Right cardiac atrium (tissue), 5 donors: ENCODE data around the gene RAB6D. TPM values are rescaled to one million over a fixed set of nuclear protein-coding genes. Genes with fewer than 3 reads are reported as not detected.
"Not testable (repeated sequence)": the region's sequence is repeated elsewhere in the genome, so short reads cannot be mapped to it uniquely, and the experiment has no call there.

ENCODE experiments used
- ATAC-seq, 2 donors: fragments of 200-7000 bp; cut with Tn5 transposase; one replicate each; pipeline versions ENCODE4 v1.8.0 to v1.9.1; 2020; ENCODE audit warnings: moderate library complexity in 2 of 2, mild to moderate bottlenecking in 1 of 2
- DNase-seq, 3 donors: peaks; one replicate each; pipeline ENCODE4 v3.0.0-alpha.2; 2020
- H3K27ac ChIP-seq: one replicate; pipeline ENCODE4 v1.5.1; 2013; ENCODE audit warnings: mild to moderate bottlenecking, low read length, control low read depth, moderate library complexity
- H3K27me3 ChIP-seq: one replicate; pipeline ENCODE4 v1.6.1; 2013; ENCODE audit not compliant: control insufficient read depth, insufficient read depth
- H3K4me1 ChIP-seq: one replicate; pipeline ENCODE4 v1.6.1; 2013; ENCODE audit warnings: low read length; ENCODE audit not compliant: control insufficient read depth, insufficient read depth
- H3K4me3 ChIP-seq: one replicate; pipeline ENCODE4 v1.5.1; 2013; ENCODE audit warnings: low read length, control low read depth
- H3K9me3 ChIP-seq: one replicate; pipeline ENCODE4 v1.6.1; 2013; ENCODE audit warnings: low read length; ENCODE audit not compliant: control insufficient read depth
- WGBS: extraction: QIAGEN DNeasy Blood & Tissue Kit; methylation state at CpG from one replicate; pipeline ENCODE4 v1.1.7; 2013; 5-methylcytosine and 5-hydroxymethylcytosine counted together
- intact Hi-C, 4 donors: fragments of 100-400 bp; cut with DNase I; formaldehyde crosslinking; loops; one replicate each; pipeline versions ENCODE4 v1.11.0 to v1.14.0; 2022 to 2023
- polyA plus RNA-seq: library from polyadenylated mRNA; stranded (reverse); fragments of 200-250 nt; gene quantifications from one replicate; pipeline ENCODE4 v1.2.3, GENCODE V29; 2013
- total RNA-seq, 4 donors: library from RNA; stranded (reverse); fragmentation: NEBNext Ultra II Directional; extraction: Animal tissue kit (Norgen Biotek cat#: 25700); gene quantifications; one replicate each; pipeline ENCODE4 v1.2.1, GENCODE V29; 2021
- donor health status: healthy with polysubstance abuse.
- donor health status: DM: no; HTN: yes; CAD: no.
- donor health status: DM: no; HTN: no; CAD: no.
- donor health status: DM: no; HTN: yes; CAD: no; lungs with severe emphysema.
- donor health status: DM: yes; HTN: yes; CAD: no.

The RAB6D gene
- total and polyA plus RNA-seq, 5 donors: 0.02 to 0.11 TPM; not detected in 3

DNA sequence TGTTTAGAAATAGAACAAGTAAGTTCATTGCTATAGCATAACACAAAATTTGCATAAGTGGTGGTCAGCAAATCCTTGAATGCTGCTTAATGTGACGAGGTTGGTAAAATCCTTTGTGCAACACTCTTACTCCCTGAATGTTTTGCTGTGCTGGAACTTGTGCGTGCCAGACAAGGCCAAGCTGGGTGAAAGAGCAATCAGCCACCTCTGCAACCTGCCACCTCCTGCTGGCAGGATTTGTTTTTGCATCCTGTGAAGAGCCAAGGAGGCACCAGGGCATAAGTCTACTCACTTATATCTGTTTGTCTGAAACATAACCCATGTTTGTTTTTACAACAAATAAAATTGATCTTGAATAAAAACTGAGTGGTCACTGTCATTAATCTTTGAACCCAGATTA, 53.0 kb downstream of the RAB6D start:
- intact Hi-C loops, DNase-seq, H3K9me3 ChIP-seq, H3K4me1 ChIP-seq, H3K27me3 ChIP-seq, H3K27ac ChIP-seq, H3K4me3 ChIP-seq, ATAC-seq: not testable (repeated sequence)
- WGBS: 73% methylated on average over 2 of the region's 2 CpGs

Other genes with a start within 250 kb of the RAB6D start
- gene POTEE, start 154.6 kb downstream of the RAB6D start, total RNA-seq: 1 to 10 TPM in 1 of 4 donors, under 1 TPM in 2, not detected in 1; 0.53 to 1.0 (median 0.68) TPM
- gene POTEE, start 154.6 kb downstream of the RAB6D start, polyA plus RNA-seq: not detected
- 10 to 100 TPM in 2 of 4 donors, 1 to 10 TPM in 2; 2.3 to 14.8 (median 9.3) TPM for gene TUBA3D, start 112.0 kb upstream of the RAB6D start, total RNA-seq
- 28.0 TPM for gene TUBA3D, start 112.0 kb upstream of the RAB6D start, polyA plus RNA-seq
- 100 to 1,000 TPM in 1 of 4 donors, 10 to 100 TPM in 3; 46.8 to 114 (median 80.4) TPM for gene MZT2A, start 128.2 kb upstream of the RAB6D start, total RNA-seq
- gene MZT2A, start 128.2 kb upstream of the RAB6D start, polyA plus RNA-seq: 144 TPM
- 1 to 10 TPM; 1.0 to 2.2 (median 1.3) TPM for gene CCDC74A, start 163.7 kb upstream of the RAB6D start, total RNA-seq
- gene CCDC74A, start 163.7 kb upstream of the RAB6D start, polyA plus RNA-seq: 1.5 TPM